Measurements from ENCODE around the gene NTN1. TPM values are rescaled to one million over a fixed set of nuclear protein-coding genes. Genes with fewer than 3 reads are reported as not detected.

The NTN1 gene
- total RNA-seq, 2 donors from 2014 or later = 3.6 to 4.0 TPM

DNA sequence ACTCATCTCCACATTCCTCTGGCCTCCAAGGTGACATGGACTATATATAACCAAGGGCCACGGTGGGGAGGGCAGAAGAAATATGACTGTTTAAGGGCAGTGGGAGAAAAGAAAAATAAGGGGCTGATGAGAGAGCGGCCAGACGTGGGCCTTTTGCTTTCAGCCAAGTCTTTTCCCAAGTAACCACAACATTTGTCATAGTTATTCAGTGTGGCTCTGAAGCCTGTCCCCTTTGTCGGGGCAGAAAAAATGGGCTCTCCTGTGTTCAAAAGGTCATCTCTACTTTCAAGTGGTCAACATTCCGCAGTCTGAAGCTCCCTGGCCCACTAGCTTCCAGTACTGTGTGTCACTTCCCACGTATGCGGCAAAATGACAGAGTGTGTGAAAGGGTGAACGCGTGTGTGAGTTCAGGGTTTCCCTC is 245.4 kb downstream of the NTN1 start:
- H3K27ac ChIP-seq = no peak overlapping the region
- ATAC-seq (no peak), DNase-seq (no peak)
- no peaks in the 10 kb centered on the region for H3K36me3 ChIP-seq (replicated peaks in 1 of 2; ENCODE audit: insufficient read depth in 1 of 2, low read depth in 2 of 2)
- H3K9me3 ChIP-seq = peaks cover 0 to 4% (median 0%) of the 10 kb centered on the region in 3 donors
- H3K4me3 ChIP-seq = no peak overlapping the region
- WGBS, 2 donors = 90 to 92% methylated on average over 9 of the region's 9 CpGs
- TF ChIP-seq, protein P1, sequence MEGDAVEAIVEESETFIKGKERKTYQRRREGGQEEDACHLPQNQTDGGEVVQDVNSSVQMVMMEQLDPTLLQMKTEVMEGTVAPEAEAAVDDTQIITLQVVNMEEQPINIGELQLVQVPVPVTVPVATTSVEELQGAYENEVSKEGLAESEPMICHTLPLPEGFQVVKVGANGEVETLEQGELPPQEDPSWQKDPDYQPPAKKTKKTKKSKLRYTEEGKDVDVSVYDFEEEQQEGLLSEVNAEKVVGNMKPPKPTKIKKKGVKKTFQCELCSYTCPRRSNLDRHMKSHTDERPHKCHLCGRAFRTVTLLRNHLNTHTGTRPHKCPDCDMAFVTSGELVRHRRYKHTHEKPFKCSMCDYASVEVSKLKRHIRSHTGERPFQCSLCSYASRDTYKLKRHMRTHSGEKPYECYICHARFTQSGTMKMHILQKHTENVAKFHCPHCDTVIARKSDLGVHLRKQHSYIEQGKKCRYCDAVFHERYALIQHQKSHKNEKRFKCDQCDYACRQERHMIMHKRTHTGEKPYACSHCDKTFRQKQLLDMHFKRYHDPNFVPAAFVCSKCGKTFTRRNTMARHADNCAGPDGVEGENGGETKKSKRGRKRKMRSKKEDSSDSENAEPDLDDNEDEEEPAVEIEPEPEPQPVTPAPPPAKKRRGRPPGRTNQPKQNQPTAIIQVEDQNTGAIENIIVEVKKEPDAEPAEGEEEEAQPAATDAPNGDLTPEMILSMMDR (IDR thresholded peaks at IDR 0.05) = no peak
- intact Hi-C loops (cut with DNase I) = no loop called here
- H3K4me1 ChIP-seq = no peaks in the 10 kb centered on the region
- H3K27me3 ChIP-seq = no peaks in the 10 kb centered on the region

DNA sequence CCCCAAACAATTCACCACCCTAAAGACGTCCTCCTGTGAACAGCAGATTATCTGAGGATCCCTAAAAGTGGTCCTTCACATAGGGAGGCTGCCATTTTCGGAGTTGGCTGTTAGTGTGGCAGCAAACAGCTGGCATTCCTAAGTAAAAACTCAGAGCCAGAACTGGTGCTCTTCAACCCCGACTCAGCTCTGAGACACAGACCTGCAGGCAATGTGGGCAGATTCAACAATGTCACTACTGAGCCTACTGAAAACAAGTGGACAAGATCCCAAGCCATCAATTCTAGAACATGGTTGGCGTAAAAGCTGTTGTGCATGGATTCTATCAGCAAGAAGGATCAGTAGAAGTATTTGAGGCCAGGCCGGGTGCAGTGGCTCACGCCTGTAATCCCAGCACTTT is 247.2 kb downstream of the NTN1 start:
- DNase-seq (no peak), ATAC-seq (no peak)
- WGBS, 2 donors = 89% methylated on average over 5 to 6 of the region's 6 CpGs
- Histone ChIP-seq H3K36me3 (replicated peaks in 1 of 2; ENCODE audit: insufficient read depth in 1 of 2, low read depth in 2 of 2) (no peaks in the 10 kb centered on the region), H3K27ac (no peak overlapping the region), H3K4me1 (no peaks in the 10 kb centered on the region), H3K4me3 (no peak overlapping the region), H3K9me3 (peaks cover 0 to 4% (median 0%) of the 10 kb centered on the region in 3 donors), H3K27me3 (no peaks in the 10 kb centered on the region)
- intact Hi-C loops (cut with DNase I) = no loop called here
- TF ChIP-seq, protein P1 (IDR thresholded peaks at IDR 0.05) = no peak
- TF ChIP-seq POLR2A (IDR thresholded peaks at IDR 0.05) = no peak

DNA sequence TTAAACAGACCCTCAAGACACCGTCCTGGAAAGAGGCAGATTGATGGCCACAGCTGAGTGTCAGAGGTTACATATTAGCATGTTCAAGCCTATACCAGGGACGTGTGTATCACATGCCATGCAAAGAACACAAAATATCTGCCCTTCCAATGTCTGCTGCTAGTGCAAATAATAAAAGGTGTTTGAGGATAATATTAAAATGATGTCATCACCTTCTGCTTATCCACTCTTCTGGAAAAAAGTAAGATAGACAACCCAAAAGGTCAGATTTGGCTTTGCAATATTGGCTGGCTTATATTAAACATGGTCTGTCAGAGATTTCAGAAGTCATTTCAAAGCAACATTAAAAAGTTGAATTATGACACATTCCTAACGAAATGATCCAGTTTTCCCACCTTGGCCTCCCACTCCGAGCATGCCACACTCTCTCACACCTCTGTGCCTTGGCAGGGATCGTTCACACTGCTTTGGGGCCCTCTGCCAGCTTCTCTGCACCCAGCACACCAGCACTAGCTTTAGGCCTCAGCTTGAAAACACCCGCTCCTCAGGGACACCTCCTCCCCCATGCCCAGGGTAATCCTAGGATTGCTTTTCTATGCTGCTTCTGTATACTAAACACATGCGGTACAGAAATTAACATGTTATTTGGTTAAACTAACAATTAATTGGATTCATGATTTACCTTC is 248.2 kb downstream of the NTN1 start:
- no peaks in the 10 kb centered on the region for H3K27me3 ChIP-seq
- no peak overlapping the region for H3K4me3 ChIP-seq
- WGBS, 2 donors = 77 to 82% methylated on average over 7 of the region's 7 CpGs
- TF ChIP-seq, protein P1 (IDR thresholded peaks at IDR 0.05) = no peak
- no peak for TF ChIP-seq POLR2A (IDR thresholded peaks at IDR 0.05)
- ATAC-seq (no peak), DNase-seq (no peak)
- intact Hi-C loops (cut with DNase I) = loop anchor here (10.0 kb wide), 1 partner anchor 275 kb away; no protein-coding TSS in a partner anchor
- no peaks in the 10 kb centered on the region for H3K36me3 ChIP-seq (replicated peaks in 1 of 2; ENCODE audit: insufficient read depth in 1 of 2, low read depth in 2 of 2)
- no peaks in the 10 kb centered on the region for H3K9me3 ChIP-seq
- H3K4me1 ChIP-seq = no peaks in the 10 kb centered on the region
- no peak overlapping the region for H3K27ac ChIP-seq

DNA sequence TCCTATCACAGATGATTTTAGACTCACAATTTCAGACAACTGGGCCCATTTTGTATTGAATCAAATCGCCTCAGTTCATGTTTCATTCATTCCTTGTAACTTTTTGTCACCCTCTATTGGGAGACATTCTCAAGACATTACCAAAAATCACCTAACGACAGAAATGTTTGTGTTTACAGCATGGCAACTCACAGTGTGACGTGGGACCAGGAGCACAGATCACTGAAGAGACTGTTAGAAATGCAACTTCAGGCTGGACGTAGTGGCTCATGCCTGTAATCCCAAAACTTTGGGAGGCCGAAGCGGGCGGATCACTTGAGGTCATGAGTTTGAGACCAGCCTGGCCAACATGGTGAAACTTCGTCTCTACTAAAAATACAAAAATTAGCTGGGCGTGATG is 249.6 kb downstream of the NTN1 start:
- H3K36me3 ChIP-seq (replicated peaks in 1 of 2; ENCODE audit: insufficient read depth in 1 of 2, low read depth in 2 of 2) = no peaks in the 10 kb centered on the region
- intact Hi-C loops (cut with DNase I) = loop anchor here (10.0 kb wide), 1 partner anchor 276 kb away; no protein-coding TSS in a partner anchor

More for the DNA sequence above, 249.6 kb downstream of the NTN1 start:
- TF ChIP-seq, protein P1 (IDR thresholded peaks at IDR 0.05) = no peak
- TF ChIP-seq POLR2A (IDR thresholded peaks at IDR 0.05) = no peak
- no peak for ATAC-seq
- H3K4me3 ChIP-seq = no peak overlapping the region
- no peak overlapping the region for H3K27ac ChIP-seq
- no peaks in the 10 kb centered on the region for H3K9me3 ChIP-seq
- WGBS, 2 donors = 92 to 94% methylated on average over 9 of the region's 9 CpGs
- no peak for DNase-seq
- H3K4me1 ChIP-seq = no peaks in the 10 kb centered on the region
- H3K27me3 ChIP-seq = no peaks in the 10 kb centered on the region
